GM08714 (cell line): Measurements from ENCODE around the gene CPED1.
"Not testable (repeated sequence)": the region's sequence is repeated elsewhere in the genome, so short reads cannot be mapped to it uniquely, and the experiment has no call there.

ENCODE experiments used
- H3K4me3 ChIP-seq: fragments of 200-500 bp; sonication (Bioruptor generic); 2 replicates; pipeline ENCODE4 v1.5.1; 2014; ENCODE audit warnings: mild to moderate bottlenecking, low read length, inconsistent platforms
- ZNF274 ChIP-seq: IDR thresholded peaks from 2 replicates; pipeline ENCODE4 v1.6.1; 2012; ENCODE audit warnings: mild to moderate bottlenecking, low read depth, low read length

CPED1 gene

GRCh38 chr7:121027761-121028669 lies 39.5 kb downstream of the CPED1 start:
- no peak overlapping the region for H3K4me3 ChIP-seq
- TF ChIP-seq ZNF274 = no peak

- H3K4me3 ChIP-seq = no peak overlapping the region
- no peak for TF ChIP-seq ZNF274
Measured at GRCh38 chr7:121029302-121029701, 40.8 kb downstream of the CPED1 start.

GRCh38 chr7:121030308-121030707 lies 41.8 kb downstream of the CPED1 start:
- no peak for TF ChIP-seq ZNF274
- no peak overlapping the region for H3K4me3 ChIP-seq

GRCh38 chr7:121032645-121033460 lies 44.3 kb downstream of the CPED1 start:
- TF ChIP-seq ZNF274 = no peak
- H3K4me3 ChIP-seq = no peak overlapping the region

GRCh38 chr7:121034929-121035328 lies 46.4 kb downstream of the CPED1 start:
- TF ChIP-seq ZNF274 = no peak
- no peak overlapping the region for H3K4me3 ChIP-seq

GRCh38 chr7:121036776-121037175 lies 48.3 kb downstream of the CPED1 start:
- H3K4me3 ChIP-seq = not testable (repeated sequence)

- H3K4me3 ChIP-seq = not testable (repeated sequence)
Measured at GRCh38 chr7:121037329-121037728, 48.8 kb downstream of the CPED1 start.

- no peak for TF ChIP-seq ZNF274
Measured at GRCh38 chr7:121037957-121038716, 49.6 kb downstream of the CPED1 start.

GRCh38 chr7:121038717-121039509 lies 50.4 kb downstream of the CPED1 start:
- no peak for TF ChIP-seq ZNF274
- no peak overlapping the region for H3K4me3 ChIP-seq

More at GRCh38 chr7:121037957-121038716, 49.6 kb downstream of the CPED1 start:
- no peak overlapping the region for H3K4me3 ChIP-seq

GRCh38 chr7:121039510-121039822 lies 51.0 kb downstream of the CPED1 start:
- no peak for TF ChIP-seq ZNF274
- no peak overlapping the region for H3K4me3 ChIP-seq

- no peak overlapping the region for H3K4me3 ChIP-seq
- no peak for TF ChIP-seq ZNF274
Measured at GRCh38 chr7:121039994-121040393, 51.5 kb downstream of the CPED1 start.

GRCh38 chr7:121041516-121042148 lies 53.1 kb downstream of the CPED1 start:
- no peak for TF ChIP-seq ZNF274
- no peak overlapping the region for H3K4me3 ChIP-seq

- H3K4me3 ChIP-seq = no peak overlapping the region
- no peak for TF ChIP-seq ZNF274
Measured at GRCh38 chr7:121042195-121042594, 53.7 kb downstream of the CPED1 start.
